Tracheal epithelial cell (primary cell): ENCODE data around the gene KIF21A. TPM values are rescaled to one million over a fixed set of nuclear protein-coding genes. Genes with fewer than 3 reads are reported as not detected.

Experiments used
- total RNA-seq: library from RNA; depleted of rRNA; stranded (reverse); fragments of >200 nt; gene quantifications from 2 replicates; pipeline ENCODE4 v1.2.1, GENCODE V29; 2014

KIF21A gene, protein sequence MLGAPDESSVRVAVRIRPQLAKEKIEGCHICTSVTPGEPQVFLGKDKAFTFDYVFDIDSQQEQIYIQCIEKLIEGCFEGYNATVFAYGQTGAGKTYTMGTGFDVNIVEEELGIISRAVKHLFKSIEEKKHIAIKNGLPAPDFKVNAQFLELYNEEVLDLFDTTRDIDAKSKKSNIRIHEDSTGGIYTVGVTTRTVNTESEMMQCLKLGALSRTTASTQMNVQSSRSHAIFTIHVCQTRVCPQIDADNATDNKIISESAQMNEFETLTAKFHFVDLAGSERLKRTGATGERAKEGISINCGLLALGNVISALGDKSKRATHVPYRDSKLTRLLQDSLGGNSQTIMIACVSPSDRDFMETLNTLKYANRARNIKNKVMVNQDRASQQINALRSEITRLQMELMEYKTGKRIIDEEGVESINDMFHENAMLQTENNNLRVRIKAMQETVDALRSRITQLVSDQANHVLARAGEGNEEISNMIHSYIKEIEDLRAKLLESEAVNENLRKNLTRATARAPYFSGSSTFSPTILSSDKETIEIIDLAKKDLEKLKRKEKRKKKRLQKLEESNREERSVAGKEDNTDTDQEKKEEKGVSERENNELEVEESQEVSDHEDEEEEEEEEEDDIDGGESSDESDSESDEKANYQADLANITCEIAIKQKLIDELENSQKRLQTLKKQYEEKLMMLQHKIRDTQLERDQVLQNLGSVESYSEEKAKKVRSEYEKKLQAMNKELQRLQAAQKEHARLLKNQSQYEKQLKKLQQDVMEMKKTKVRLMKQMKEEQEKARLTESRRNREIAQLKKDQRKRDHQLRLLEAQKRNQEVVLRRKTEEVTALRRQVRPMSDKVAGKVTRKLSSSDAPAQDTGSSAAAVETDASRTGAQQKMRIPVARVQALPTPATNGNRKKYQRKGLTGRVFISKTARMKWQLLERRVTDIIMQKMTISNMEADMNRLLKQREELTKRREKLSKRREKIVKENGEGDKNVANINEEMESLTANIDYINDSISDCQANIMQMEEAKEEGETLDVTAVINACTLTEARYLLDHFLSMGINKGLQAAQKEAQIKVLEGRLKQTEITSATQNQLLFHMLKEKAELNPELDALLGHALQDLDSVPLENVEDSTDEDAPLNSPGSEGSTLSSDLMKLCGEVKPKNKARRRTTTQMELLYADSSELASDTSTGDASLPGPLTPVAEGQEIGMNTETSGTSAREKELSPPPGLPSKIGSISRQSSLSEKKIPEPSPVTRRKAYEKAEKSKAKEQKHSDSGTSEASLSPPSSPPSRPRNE (N-terminal part only)
- 30.8 and 38.8 TPM in 2 replicates for total RNA-seq

DNA sequence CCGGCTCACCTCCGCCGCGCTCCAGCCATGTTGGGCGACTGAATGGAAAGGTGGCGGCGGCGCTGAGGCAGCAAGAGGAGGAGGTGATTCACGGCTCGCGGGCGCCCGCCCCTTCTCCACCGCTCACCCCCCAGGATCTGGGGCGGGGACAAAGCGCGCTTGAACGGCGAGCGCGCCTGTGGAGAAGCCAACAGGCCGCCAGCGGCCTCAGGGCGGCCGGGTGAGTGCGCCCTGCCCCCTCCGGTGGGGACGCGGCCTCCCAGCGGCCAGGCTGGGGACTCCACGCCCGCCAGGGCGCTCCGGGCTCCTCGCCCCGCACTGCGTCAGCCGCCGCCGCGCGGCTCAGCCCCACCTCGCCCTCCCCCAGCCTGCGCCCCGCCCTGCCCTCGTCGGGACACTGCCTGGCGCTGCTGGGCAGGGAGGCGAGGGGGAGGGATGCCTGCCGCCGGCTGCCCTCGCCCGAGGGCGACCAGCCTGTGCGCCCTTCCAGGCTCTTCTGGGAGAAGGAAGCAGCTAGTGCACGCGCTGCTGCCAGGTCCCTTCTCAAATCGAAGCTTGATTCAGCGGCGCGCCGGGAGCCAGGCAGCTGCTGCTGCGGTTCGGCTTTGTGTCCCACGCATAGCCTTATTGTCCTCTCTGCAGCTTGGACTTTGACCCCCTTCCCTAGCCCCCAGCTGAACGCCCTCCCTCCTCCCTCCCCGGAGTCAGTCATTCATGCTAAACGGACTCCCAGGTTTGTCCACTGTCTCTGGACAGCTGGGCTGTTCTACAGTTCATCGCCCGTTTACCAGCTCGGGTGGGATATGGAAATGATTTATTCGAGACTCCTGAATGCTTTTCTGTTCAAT is at the start of gene KIF21A:
Gene KIF21A (minus strand): TSS at position 40 of the 848 bp plus-strand sequence. CDS start 150 bp downstream, outside the sequence.

Other genes with a start within 250 kb of the KIF21A start
- gene ABCD2, start 176.7 kb upstream of the KIF21A start, total RNA-seq: not detected in 2 replicates